Tibial nerve (tissue), 4 donors: ENCODE data around the gene PBRM1.

Experiments used
- CTCF ChIP-seq, 5 experiments: fragments of 200-600 bp in 3 of 5; fragments of 450-650 bp in 2 of 5; sonication (generic) in 3 of 5; IDR thresholded peaks; one replicate each; pipeline ENCODE4 v1.5.1; 2016 to 2019; ENCODE audit warnings: antibody characterized with exemption in 5 of 5, mild to moderate bottlenecking in 3 of 5, moderate library complexity in 2 of 5
- EP300 ChIP-seq, 2 donors: sonication (generic); formaldehyde crosslinking; IDR thresholded peaks; one replicate each; pipeline ENCODE4 v1.6.1; 2017; ENCODE audit warnings: antibody characterized with exemption in 2 of 2, mild to moderate bottlenecking in 1 of 2
- POLR2A ChIP-seq, 2 donors: fragments of 450-650 bp; IDR thresholded peaks; one replicate each; pipeline ENCODE4 v1.6.1; 2017; ENCODE audit warnings: antibody characterized with exemption in 2 of 2, mild to moderate bottlenecking in 2 of 2, moderate library complexity in 2 of 2

- TF ChIP-seq CTCF (IDR thresholded peaks at IDR 0.05) (no peak), POLR2A (IDR thresholded peaks at IDR 0.05) (no peak), EP300 (IDR thresholded peaks at IDR 0.05) (no peak)
Measured at GRCh38 chr3:52719618-52720017, 33.9 kb upstream of the PBRM1 start.
